ELF-1 (cell line): Measurements from ENCODE around the gene LEPR.
"Not testable (repeated sequence)": the region's sequence is repeated elsewhere in the genome, so short reads cannot be mapped to it uniquely, and the experiment has no call there.

Experiments used
- DNase-seq: peaks from one replicate; pipeline ENCODE4 v3.0.0-alpha.2; 2016; ENCODE audit warnings: low read depth, low spot score

Gene LEPR

DNA sequence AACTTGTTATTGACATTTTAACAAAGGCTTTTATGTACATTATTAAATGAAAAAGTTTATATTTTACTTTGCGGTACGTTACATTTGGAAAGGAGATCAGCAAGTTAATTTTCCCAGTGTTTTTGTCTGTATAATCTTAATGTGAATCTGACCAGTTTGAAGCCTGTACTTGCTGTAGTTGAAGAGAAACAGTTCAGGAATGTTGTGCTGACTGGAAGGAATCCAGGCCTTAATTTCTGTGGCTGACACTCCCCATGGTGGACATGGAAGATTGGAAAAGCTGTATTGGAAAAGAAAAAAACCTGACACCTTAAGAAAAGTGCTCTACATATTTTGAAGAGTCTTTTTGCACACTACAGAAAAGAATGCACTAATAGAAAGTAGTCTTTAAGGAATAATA lies 15.5 kb downstream of the LEPR start:
- no peak for DNase-seq

DNA sequence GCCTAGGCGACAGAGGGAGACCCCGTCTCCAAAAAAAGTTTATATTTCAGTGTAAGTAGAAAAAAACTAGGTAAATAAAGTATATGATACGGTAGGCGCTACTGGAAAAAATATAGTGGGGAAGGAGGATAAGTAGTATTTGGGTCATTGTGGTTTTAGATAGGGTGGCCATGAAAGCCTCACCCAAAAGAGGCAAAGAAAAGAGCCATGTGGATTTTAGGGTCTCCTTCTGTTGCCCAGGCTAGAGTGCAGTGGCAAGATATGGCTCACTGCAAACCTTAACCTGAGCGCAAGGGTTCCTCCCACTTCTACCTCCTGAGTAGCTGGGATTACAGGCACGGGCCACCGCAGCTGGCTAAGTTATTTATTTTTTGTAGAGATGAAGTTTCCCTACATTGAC lies 17.1 kb downstream of the LEPR start:
- no peak for DNase-seq

- no peak for DNase-seq
Observed at GRCh38 chr1:65440322-65440900, 19.9 kb downstream of the LEPR start.

DNA sequence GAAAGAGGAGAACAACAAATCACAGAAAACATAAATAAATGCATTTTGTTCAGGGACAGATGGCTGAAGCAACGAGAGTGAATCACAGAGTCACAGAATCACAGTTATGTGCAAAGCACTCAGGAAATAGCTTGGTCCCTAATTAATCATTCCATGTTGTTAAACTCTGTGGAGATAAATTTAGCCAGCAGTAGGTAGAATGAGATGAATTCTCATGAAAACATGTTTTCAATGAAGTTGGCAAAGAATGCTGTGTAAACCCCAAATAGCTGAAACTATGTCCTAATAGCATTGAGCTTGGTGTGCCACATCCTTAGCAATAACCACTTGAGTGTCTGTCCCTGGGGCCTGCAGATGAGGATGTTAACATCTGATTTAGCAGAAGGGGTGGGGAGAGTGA lies 20.4 kb downstream of the LEPR start:
- no peak for DNase-seq

GRCh38 chr1:65441464-65441863 lies 21.0 kb downstream of the LEPR start:
- no peak for DNase-seq

DNA sequence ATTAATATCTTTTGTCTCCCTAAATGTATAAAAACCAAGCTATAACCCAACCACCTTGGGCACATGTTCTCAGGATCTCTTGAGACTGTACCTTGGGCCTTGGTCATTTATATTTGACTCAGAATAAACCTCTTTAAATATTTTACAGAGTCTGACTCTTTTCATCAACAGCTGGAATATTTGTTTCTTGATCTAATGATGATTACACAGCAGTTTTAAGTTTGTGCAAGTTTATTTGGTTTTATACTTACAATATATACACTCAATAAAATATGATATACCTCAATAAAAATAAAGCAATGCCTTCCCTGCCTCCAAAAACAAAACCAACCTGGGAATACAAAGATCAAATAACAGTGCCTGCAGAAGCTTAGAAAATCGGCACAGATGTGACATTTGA lies 22.0 kb downstream of the LEPR start:
- no peak for DNase-seq

- DNase-seq, result no peak
Observed at GRCh38 chr1:65443647-65444046, 23.2 kb downstream of the LEPR start.

DNA sequence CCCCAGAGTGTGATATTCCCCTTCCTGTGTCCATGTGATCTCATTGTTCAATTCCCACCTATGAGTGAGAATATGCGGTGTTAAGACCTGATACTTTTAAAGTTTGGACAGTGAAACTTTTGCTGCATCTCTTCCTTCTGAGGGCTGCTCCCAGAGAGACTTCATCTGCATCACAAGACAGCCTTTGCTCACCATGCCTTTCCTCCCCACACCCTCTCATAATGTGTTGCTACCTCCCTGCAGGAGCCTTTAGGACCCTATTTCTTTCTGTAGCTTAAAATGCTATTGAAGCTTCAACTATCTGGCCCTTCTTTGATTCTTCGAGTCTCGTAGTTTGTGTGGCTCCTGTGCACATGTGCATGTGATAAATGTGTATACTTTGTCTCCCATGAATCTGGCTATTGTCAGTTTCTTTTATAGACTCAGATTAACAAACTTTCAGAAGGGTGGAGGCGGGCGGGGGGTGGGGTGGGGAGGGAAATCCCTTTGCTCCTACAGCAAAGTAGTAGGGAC lies 23.7 kb downstream of the LEPR start:
- no peak for DNase-seq

- no peak for DNase-seq
Observed at GRCh38 chr1:65445837-65446236, 25.4 kb downstream of the LEPR start.

- peak; percentile 21 for DNase-seq
Observed at GRCh38 chr1:65449214-65449823, 28.9 kb downstream of the LEPR start.

DNA sequence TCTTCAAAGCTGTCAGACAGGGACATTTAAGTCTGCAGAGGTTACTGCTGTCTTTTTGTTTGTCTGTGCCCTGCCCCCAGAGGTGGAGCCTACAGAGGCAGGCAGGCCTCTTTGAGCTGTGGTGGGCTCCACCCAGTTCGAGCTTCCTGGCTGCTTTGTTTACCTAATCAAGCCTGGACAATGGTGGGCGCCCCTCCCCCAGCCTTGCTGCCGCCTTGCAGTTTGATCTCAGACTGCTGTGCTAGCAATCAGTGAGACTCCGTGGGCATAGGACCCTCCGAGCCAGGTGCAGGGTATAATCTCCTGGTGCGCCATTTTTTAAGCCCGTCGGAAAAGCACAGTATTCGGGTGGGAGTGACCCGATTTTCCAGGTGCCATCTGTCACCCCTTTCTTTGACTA lies 35.2 kb downstream of the LEPR start:
- DNase-seq, result not testable (repeated sequence)

GRCh38 chr1:65456481-65456880 lies 36.0 kb downstream of the LEPR start:
- DNase-seq, result no peak

- DNase-seq, result no peak
Observed at GRCh38 chr1:65457868-65458267, 37.4 kb downstream of the LEPR start.

GRCh38 chr1:65458730-65459396 lies 38.4 kb downstream of the LEPR start:
- no peak for DNase-seq

- DNase-seq, result peak; percentile 32
Observed at GRCh38 chr1:65459397-65459768, 38.9 kb downstream of the LEPR start.

DNA sequence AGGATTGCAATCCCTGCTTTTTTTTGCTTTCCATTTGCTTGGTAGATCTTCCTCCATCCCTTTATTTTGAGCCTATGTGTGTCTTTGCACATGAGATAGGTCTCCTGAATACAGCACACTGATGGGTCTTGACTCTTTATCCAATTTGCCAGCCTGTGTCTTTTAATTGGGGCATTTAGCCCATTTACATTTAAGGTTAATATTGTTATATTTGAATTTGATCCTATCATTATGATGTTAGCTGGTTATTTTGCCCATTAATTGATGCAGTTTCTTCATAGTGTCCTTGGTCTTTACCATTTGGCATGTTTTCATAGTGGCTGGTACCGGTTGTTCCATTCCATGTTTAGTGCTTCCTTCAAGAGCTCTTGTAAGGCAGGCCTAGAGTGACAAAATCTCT lies 45.4 kb downstream of the LEPR start:
- not testable (repeated sequence) for DNase-seq

DNA sequence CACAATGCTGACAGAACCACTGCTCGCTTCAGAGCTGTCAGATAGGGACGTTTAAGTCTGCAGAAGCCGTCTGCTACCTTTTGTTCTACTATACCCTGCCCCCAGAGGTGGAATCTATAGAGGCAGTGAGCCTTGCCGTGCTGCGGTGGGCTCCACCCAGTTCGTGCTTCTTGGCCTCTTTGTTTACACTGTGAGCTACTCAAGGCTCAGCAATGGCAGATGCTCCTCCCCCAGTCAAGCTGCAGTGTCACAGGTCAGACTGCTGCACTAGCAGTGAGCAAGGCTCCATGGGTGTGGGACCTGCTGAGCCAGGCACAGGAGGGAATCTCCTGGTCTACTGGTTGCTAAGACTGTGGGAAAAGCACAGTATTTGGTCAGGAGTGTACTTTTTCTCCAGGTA lies 47.1 kb downstream of the LEPR start:
- peak; percentile 94 for DNase-seq

GRCh38 chr1:65469126-65469888 lies 48.8 kb downstream of the LEPR start:
- DNase-seq, result no peak

DNA sequence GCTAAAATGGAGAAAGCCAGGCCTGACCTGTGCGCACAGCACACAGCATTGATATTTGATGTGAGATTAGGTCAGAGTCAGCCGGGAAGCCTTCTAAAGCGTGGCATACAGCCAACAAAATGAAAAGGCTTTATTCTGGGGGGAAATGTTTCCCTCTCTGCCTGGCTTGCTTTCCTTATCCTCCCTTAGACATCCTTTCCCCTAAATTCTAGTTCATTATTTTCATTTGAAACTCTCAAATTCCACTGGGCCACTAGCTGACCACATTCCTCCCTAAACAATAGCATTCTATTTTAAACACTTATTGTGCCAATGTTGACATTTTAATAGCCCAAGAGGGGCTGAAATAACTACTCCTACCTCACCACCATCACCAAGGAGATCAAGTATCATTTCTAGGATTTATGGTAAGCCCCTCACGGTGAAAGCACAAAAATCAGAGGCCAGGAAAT lies 49.4 kb downstream of the LEPR start:
- DNase-seq, result no peak
